CD4-positive, alpha-beta T cell treated with Interleukin-6 for 4 hours (primary cell): ENCODE data around the gene CHD2.

Source experiments
- DNase-seq: peaks from one replicate; pipeline ENCODE4 v3.0.0-alpha.2; 2020; ENCODE audit warnings: mixed read lengths

CHD2 gene

DNA sequence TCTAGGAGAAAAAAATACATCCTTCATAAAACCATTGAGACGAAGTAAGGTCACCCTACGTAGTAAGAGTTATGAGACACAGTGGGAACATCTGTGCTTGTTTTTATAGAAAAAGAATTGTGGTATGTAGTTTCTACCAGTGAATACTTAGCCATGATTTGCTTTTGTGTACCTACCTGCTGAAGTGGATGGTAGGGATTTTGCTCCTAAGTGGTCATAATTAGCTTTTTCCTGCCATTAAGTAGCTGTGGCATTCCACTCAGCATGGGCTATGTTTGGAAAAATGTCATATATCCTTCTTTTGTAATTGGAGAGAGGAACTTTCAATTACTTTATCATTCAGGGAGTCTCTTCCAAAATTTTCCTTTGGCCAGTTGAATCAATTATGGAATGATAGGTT lies 63.7 kb downstream of the CHD2 start:
- no peak for DNase-seq

DNA sequence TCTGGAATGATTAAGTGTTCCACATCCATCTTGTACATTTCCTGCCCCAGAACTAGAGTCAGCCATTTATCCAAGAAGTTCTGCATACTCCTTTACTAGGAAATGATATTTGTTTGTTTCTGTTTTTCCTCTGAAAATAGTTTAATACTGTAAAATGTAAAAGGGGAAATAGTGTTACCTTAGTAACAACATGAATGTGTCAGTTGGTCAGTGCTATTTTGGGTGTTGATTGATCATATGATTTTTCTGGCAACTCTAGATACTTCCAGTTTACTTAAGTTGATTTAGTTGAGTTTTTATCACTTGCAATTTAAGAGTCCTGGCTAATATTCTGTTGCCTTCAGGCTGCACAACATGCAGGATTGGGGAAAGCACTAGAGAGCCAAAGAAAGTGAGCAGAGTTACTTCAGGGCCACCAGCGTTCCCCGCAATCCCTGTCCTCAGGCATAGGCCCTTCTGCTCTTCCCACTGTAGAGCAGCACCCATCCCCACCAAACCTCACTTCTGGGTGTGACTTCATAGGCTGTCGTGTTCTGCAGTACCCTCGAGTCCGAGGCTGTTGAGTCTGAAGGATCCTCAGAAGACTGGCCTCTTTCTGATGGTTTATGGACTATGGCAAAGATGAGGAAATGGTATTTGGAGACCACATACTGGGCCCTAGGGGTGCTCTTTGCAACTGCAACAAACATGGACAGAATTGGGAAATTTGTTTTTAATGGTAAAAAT lies 69.0 kb downstream of the CHD2 start:
- DNase-seq = no peak

DNA sequence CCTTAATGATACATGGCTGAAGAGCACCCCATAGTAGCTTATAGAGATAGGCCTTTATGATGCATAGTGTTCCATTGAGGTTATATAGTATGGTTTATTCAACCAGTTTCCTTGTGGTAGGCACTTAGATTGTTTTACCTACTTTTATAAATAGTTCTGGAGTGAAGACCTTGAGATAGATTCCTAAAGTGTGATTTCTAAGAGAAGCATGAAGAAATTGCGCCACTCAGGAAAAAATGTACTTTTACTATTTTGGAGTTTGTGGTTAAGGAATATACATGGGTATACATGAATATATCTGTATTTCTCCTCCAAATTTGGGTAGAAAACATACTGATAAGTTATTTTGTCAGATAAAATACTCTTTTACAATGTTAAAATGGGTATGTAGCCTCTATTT lies 70.5 kb downstream of the CHD2 start:
- DNase-seq = no peak

DNA sequence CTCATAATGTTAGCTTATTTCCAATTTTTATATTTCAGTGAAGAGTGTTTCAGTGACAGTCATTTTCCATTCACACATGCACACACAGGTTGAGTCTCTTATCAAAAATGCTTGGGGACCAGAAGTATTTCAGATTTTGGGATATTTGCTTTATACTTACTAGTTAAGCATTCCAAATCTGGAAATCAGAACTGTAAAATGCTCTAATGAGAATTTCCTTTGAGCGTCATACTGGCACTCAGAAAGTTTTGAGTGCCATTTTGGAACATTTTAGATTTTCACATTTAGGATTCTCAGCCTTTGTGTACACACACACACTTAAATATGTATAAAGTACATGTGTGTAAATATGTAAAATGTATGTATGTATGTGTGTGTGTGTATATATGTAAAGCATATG lies 71.0 kb downstream of the CHD2 start:
- DNase-seq = no peak

DNA sequence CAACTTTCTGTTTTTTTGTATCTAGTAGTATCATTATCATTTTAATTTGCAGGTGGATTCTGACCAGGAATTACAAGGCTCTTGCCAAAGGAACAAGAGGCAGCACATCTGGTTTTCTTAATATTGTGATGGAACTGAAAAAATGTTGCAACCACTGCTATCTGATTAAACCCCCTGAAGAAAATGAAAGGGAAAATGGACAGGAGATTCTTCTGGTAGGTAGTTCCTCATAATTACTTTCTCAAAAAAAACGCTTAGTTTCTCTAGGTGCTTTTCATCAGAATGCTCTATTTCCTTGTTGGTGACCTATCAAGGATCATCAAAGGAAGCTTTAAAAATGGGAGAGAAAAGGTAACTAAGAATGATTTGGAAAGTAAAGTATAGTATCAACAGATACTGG lies 71.6 kb downstream of the CHD2 start:
- no peak for DNase-seq

DNA sequence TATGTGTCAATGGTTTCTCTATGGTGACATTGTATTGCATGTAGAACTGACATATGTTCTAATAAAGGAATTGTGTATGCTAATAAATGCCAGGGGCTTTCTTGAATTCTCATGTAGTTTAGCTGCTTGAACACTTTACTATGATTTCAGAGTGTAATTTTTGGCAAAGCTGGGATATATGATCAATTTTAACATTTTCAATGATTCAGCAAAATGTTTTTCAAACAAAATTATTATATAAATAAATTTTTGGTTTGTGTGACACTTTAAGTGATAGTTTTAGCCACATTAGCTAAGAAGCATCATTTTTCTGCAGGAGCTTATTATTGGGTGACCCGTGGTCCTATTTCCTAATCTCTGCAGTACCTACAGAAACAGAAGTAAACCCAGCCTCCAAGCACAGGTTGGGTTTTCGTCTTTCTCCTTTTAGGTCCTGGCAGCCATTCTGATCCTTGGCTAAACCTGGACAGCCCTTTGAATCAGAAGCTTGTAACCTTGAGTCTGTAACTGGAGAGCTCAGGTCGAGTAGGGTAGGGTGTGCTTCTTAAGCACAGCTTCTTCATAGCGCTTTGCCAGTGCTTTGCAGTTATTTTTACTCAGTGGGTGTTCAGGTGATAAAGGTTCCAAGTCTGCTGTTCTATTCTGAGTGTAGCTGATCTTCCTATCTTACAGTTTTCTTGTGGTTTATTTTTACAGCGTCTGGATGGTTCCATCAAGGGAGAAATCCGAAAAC lies 74.2 kb downstream of the CHD2 start:
- no peak for DNase-seq

DNA sequence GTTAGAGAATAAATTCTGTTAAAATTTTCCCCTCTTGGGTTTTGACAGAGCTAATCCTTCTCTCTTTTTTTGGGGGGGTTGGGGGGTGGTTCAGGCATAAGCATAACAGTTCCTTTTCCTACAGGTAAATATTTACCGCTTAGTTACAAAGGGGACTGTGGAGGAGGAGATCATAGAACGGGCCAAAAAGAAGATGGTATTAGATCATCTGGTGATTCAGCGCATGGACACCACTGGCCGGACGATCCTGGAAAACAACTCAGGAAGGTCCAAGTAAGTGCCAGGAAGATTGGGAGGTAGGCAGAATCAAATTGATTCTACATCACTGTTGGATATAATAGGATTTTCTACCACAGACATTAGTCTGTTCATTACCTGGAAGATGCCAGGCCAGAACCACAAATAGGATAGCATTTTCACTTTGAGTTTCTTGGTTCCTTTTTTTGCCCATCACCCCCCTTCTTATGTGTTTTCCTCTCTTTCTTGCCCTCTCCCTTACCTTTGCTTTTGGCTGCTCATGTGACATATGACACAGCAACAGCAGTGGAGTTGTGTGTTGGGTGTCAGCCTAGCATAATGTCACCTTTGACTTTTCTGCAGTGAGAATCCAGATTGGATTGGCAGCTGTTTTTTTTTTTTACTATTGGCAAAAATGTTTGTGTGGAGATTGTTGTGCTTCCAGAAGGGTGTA lies 79.0 kb downstream of the CHD2 start:
- DNase-seq = no peak

DNA sequence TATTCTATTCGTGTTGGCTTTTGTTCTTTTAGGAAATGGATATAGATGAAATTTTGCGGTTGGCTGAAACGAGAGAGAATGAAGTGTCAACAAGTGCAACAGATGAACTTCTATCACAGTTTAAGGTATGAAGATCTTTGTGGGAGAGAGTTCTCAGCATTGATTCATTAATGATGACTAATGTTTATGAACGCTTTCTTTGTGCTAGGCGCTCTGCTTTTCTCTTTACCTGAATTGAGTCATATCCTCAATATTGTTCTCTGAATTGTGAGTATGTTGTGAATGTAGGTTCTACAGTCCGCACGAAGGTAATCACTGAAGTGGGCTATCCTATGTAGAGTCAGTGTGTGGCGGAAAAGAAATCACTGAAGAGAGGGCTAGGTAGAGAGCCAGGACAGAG lies 81.2 kb downstream of the CHD2 start:
- DNase-seq = no peak

DNA sequence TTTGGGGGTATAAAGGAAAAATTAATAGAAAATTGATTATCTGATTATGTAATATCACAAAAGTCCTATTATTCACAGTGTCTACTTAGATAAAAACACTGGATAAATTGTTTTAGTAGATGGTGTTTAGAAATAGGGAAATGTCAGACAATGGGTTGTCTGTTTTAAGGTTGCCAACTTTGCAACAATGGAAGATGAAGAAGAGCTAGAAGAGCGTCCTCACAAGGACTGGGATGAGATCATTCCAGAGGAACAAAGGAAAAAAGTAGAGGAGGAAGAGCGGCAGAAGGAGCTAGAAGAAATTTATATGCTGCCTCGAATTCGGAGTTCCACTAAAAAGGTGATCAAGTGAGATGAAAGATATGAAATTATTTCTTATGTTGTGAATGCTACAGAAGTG lies 84.0 kb downstream of the CHD2 start:
- DNase-seq = no peak

DNA sequence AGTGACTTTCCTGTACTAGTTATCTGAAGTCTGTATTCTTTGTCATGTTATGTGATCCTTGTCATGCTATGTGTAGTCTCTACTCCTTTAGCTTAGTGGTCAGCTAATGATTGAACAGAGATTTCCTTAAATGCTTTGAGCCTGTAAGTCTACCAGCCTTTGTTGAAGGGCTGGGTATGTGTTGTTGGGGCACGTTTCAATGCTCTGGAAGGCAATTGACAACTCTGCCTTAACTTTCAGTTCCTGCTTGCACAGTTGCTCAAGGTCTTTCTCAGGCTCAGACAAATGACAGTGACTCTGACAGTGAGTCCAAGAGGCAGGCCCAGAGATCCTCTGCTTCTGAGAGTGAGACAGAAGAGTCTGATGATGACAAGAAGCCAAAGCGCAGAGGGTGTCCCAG lies 89.3 kb downstream of the CHD2 start:
- DNase-seq = no peak

DNA sequence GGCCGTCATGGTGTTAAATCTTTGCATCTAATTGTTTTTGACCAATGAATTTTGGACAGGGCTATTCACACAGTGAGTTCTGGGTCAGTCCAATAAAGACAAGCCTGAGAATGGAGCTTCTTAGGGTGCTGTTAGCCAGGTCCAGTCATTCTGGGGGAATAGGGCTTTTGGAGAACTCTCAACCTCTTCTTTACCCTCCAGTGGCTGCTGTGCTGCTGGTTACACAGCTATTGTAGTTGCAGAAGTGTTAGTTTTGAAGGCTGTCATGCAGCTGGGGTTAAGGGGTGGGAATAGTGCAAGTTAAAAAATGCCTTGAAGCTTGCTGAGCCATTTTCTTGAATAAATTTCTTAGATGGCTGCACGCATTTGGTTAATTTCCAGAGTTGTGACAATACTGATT lies 89.9 kb downstream of the CHD2 start:
- DNase-seq = no peak

DNA sequence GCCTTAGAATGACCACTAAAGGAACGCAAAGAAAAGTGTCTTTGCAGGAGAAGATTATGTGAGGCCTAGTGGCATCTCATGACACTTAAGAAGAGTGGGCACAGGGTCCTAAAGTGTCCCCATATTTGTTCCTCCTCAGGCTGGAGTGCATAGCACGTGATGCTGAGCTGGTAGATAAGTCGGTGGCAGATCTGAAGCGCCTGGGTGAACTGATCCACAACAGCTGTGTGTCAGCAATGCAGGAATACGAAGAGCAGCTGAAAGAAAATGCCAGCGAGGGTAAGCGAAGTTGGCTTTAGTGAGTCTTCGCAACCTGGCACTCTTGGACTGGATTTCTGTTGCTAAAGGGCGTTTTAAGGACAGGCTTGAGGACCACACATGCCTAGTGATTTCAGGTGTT lies 92.6 kb downstream of the CHD2 start:
- DNase-seq = no peak

DNA sequence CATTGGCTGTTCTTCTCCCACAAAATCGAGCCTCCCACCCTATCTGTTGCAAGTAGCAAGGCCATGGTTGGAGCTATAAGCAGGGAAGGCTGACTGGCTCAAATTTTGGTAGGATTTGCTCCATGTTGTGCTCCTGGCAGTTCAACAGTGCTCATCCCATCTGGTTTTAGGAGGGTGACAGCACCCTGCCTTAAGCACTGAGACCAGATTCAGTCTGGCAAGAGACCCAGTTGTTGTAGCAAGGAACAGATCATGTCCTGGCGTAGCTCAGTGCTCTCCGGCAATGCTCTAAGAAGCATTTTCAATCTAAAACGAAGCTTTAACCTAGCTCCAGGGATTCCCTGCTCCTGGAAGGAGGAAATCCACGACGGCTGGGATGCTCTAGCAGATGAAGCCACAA lies 97.7 kb downstream of the CHD2 start:
- DNase-seq = no peak

DNA sequence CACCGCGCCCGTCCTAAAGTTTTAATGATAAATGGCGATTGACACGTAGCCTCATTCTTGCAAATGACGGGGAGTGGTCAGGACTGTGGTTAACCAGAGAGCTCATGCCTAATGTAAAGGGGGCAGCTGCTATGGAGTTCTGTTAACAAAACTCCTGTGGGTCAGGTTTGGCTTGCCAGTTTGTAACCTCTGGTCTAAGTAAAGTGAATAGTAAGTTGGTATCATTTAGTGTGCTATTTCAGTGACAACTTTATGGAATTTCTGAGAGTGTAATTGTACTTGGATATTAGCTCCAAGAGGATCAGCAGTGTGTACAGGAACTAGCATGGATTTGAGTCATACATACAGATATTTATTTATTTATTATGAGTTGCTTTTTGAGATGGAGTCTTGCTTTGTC lies 101.0 kb downstream of the CHD2 start:
- no peak for DNase-seq

DNA sequence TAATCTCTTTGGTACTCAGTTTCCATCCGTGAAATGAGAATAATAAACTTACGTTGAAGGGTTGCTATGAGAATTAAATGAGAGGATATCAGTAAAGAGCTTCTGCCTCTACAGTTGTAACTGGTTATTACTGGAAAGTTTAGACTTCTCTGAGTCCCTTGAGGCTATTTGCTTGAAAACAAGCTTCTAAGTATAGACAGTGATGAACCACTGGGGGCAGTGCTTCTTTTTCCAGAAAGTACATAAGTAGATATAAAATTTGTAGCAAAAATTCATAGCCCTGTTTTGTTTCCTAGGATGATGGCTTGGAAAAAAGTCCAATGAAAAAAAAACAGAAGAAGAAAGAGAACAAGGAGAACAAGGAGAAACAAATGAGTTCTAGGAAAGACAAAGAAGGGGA lies 101.8 kb downstream of the CHD2 start:
- no peak for DNase-seq

DNA sequence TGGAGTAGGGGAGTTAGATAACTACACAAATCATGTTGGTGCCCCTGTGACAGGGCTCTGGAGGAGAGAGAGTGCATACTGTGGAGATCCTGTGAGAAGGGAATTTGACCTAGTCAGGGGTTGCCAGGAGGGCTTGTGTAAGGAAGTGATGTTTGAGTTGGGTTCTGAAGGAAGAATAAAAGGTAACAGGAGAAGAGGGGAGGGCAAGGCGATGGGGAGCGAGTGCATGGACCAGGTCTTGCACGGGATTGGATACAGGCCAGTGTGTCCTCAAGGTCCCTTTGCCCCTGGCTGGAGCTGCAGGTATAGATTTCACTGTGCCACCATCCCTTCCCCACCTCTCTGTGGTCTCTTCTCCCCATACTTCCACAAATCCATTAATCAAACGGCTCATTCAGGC lies 105.0 kb downstream of the CHD2 start:
- no peak for DNase-seq

DNA sequence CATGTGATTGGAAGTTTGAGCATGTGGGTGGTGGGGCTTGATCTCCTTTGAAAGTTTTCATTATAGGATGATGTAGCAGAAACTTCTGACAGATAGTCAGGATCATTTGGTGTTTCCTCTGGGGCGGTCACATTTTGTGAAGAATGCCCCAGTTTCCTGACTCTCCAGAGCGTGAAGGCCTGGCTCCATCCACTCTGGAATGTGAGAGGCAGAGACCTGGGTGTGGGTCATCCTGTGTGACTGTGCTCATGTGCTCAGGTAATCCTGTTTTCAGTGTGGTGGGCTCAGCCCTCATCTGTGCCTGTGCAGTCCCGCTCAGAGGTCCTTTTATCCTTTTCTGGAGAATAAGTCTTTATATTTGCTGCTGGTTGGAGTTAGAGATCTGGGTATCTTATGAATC lies 107.9 kb downstream of the CHD2 start:
- DNase-seq = no peak

DNA sequence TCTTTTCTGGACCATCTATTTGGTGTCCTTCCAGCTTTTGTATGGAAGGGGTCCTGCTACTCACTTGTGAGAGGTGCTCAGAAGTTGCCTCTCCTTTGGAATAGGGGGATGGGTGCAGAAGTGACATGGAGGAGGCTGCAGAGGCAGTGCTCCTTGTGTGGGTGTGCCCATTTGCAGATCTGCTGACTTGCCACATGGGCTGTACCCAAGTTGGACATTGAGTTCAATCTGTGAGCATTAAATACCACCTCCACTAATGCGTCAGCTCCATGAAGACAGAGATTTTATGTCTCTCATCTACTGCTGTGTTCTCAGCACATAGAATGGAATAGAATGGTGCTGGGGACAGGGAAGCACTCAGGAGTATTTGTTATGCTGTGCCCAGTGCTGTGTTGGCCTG lies 112.7 kb downstream of the CHD2 start:
- no peak for DNase-seq

DNA sequence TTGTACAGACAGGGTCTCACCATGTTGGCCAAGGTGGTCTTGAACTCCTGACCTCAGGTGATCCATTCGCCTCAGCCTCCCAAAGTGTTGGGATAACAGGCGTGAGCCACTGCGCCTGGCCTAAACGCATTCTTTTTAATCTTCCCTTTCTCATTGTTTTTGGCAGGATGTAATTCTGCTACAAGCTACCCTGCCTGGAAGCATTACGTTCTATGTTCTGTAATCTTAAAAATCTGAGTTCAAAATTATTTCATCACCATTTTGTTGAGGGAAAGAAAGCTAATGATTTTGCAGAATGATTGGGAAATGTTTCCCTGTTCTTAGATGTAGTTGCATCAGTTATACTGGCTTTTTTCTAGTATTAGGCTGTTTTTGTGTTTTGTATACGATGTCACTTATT lies 117.4 kb downstream of the CHD2 start:
- no peak for DNase-seq

DNA sequence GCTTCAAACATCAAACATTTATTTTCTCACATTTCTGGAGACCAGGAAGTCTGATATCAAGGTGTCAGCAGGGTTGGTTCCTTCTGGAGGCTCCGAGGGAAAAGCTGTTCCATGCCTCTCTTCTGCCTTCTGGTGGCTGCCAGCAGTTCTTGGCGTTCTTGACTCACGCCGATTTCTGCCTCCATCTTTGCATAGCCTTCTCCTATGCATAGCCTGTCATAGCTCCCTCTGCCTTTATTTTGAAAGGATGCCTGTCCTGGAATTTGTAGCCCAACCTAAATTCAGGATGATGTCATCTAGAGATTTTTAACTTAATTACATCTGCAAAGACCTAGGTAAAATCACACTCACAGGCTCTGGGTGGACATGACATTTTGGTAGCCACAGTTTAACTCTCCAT lies 118.5 kb downstream of the CHD2 start:
- DNase-seq = no peak

DNA sequence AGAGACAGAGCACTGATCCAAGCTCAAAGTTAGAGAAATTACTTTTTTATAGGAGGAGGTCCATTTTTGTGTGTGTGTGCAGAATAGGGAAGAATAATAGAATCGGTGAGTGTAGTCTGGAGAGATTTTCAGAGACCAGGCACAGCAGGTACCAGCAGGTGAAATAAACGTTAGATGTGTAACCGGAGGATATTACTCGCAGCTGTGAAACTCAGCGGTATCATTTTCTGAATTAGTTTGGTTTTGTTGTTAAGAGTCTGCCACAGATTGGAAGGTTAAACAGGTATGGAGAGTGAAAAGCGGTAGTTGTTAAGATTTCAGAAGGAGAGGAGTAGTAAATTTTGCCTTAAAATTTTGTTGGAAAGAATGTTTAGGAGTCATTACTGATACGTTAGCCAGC lies 119.0 kb downstream of the CHD2 start:
- DNase-seq = no peak

DNA sequence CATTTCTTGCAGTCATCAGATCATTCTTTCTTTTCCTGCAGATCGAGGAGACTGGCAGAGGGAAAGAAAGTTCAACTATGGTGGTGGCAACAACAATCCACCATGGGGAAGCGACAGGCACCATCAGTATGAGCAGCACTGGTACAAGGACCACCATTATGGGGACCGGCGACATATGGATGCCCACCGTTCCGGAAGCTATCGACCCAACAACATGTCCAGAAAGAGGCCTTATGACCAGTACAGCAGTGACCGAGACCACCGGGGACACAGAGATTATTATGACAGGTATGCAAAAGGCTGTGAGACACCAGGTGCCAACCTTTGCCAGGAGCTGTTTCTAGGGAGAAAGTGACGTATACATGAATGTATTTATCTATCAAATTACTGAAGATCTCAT lies 119.8 kb downstream of the CHD2 start:
- no peak for DNase-seq

DNA sequence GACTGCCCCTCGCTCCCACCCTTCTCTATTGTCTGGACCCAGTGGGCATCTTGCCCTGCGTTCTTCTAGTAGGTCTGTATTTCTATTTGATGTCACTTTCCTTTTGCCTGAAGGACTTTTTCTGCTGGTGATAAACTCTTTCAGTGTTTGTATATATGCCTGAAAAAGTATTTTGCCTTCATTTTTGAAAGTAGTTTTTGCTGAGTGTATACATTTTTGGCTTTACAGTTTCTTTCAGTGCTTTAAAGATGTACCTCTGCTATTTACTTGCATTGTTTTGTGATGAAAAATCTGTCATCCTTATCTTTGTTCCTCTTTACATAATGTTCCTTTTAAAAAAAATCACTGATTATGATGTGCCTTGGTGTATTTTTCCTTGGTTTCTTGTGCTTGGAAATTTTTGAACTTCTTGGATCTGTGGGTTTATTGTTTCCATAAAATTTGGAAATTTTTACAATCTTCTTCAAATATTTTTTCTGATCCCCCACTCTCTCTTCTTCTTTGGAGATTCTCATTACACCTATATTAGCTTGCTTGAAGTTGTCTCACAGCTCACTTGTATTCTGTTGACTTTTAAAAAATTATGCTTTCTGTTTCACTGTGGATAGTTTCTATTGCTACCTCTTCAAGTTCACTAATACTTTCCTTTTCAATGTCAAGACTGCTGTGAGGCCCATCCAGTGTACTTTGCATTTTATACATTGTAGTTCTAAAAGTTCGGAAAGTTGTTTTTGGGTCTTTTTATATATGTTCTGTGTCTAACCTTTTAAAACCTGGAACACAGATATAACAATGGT lies 121.0 kb downstream of the CHD2 start:
- no peak for DNase-seq

DNA sequence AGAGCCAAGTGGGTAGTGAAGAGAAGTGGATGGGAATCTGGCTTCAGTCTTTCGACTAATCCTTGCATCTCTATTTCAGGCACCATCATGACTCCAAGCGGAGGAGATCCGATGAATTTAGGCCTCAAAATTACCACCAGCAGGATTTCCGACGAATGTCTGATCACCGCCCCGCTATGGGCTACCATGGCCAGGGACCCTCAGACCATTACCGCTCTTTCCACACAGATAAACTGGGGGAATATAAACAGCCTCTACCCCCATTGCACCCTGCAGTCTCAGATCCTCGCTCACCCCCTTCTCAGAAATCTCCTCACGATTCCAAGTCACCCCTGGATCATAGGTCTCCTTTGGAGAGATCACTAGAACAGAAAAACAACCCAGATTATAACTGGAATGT lies 124.2 kb downstream of the CHD2 start:
- DNase-seq = no peak
